Activated CD8-positive, alpha-beta memory T cell treated with anti-CD3 and anti-CD28 coated beads, Interleukin-2, amount 50 U/mL, for 1 hour (primary cell): ENCODE data around the gene KRTAP13-3.

Experiments used
- DNase-seq: peaks from one replicate; pipeline ENCODE4 v3.0.0-alpha.2; 2020; ENCODE audit errors: extremely low read depth

The KRTAP13-3 gene

GRCh38 chr21:30425826-30426225 is at the start of gene KRTAP13-3:
TSS of gene KRTAP13-3 (minus strand) at chr21:30425926. CDS start at chr21:30425912, 14 bp downstream.
- no peak for DNase-seq

GRCh38 chr21:30468900-30469714 is 43.4 kb upstream of the KRTAP13-3 start:
- no peak for DNase-seq

GRCh38 chr21:30463713-30464112 is 38.0 kb upstream of the KRTAP13-3 start:
- no peak for DNase-seq

- DNase-seq: no peak
These were observed 22.8 kb upstream of the KRTAP13-3 start for GRCh38 chr21:30448514-30448913.

- DNase-seq: no peak
These were observed 21.3 kb upstream of the KRTAP13-3 start for GRCh38 chr21:30447056-30447455.

- no peak for DNase-seq
These were observed 18.5 kb upstream of the KRTAP13-3 start for GRCh38 chr21:30444204-30444603.

- DNase-seq: no peak
These were observed 17.5 kb upstream of the KRTAP13-3 start for GRCh38 chr21:30443226-30443625.

- no peak for DNase-seq
These were observed 14.2 kb upstream of the KRTAP13-3 start, which contains the start of gene KRTAP15-1 for GRCh38 chr21:30439975-30440374. TSS of gene KRTAP15-1 (plus strand) at chr21:30440275. CDS start at chr21:30440328, 53 bp downstream.

GRCh38 chr21:30437010-30437565 is 11.4 kb upstream of the KRTAP13-3 start:
- DNase-seq: no peak

GRCh38 chr21:30434033-30434631 is 8.4 kb upstream of the KRTAP13-3 start:
- no peak for DNase-seq

- DNase-seq: no peak
These were observed 4.5 kb upstream of the KRTAP13-3 start, which contains the start of gene KRTAP13-4 for GRCh38 chr21:30430170-30430655. TSS of gene KRTAP13-4 (plus strand) at chr21:30430220. CDS start at chr21:30430276, 56 bp downstream.

GRCh38 chr21:30426731-30427130 is 1.0 kb upstream of the KRTAP13-3 start:
- no peak for DNase-seq

GRCh38 chr21:30415993-30416392 is 9.7 kb downstream of the KRTAP13-3 start:
- no peak for DNase-seq

- DNase-seq: no peak
These were observed 16.8 kb downstream of the KRTAP13-3 start for GRCh38 chr21:30408782-30409494.

- no peak for DNase-seq
These were observed 30.0 kb downstream of the KRTAP13-3 start, which contains the start of gene KRTAP13-1 for GRCh38 chr21:30395731-30396130. TSS of gene KRTAP13-1 (plus strand) at chr21:30396031. CDS start at chr21:30396087, 56 bp downstream.

- no peak for DNase-seq
These were observed 34.2 kb downstream of the KRTAP13-3 start for GRCh38 chr21:30391492-30392025.

GRCh38 chr21:30382201-30382600 is 43.5 kb downstream of the KRTAP13-3 start:
- no peak for DNase-seq
